ENCODE data around the gene ADAMTS6.

GRCh38 chr5:65341835-65342234 is 139.9 kb downstream of the ADAMTS6 start:
- no peak for TF ChIP-seq SPI1 (IDR thresholded peaks at IDR 0.05; ENCODE audit: low read depth, low read length)
- TF ChIP-seq POLR2A (IDR thresholded peaks at IDR 0.05; ENCODE audit: low read depth, low read length): no peak
- TF ChIP-seq TAF1 (IDR thresholded peaks at IDR 0.05; ENCODE audit: low read depth, low read length): no peak

All from GM12891 (cell line).